ENCODE results near the gene FAM13A. TPM values are rescaled to one million over a fixed set of nuclear protein-coding genes. Genes with fewer than 3 reads are reported as not detected.

Gene FAM13A
- total RNA-seq, 1 donor from 2014 or later: 16.7 TPM

DNA sequence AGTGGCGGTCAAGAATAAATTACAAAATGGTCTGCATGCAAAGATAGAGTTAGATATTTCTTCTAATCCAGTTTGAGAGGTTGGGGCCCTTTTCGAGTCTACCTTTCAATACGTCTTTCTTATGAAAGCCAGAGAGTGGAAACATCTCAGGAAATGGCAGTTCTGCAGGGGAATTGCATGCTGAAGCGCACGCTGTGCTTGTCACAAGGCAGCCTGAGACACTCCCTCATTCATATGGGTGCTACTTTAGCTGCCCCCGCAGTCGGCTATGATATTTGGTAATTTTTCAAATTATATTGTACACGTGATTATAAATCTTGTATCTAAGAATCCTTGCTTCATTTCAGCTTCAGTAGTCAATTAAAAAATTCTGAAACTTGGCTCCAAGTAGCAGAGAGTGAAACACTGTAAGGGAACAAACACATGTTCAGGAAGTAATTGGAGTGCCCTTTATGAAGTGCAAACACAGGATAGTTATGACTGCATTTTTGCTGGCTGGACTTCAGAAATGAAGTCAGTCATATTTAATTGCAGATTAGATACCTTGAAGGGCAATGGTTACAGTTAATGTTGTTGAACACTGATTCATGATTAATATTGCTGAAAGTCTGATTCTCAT, 213.8 kb downstream of the FAM13A start:
- no peaks in the 10 kb centered on the region for H3K9me3 Mint-ChIP-seq (ENCODE audit: unreplicated experiment)
- H3K4me1 Mint-ChIP-seq (ENCODE audit: unreplicated experiment): peaks cover 37% of the 10 kb centered on the region
- H3K27me3 Mint-ChIP-seq (ENCODE audit: unreplicated experiment): peaks cover 1% of the 10 kb centered on the region
- no peak for DNase-seq (ENCODE audit: low spot score)
- no peak overlapping the region for H3K27ac Mint-ChIP-seq (ENCODE audit: unreplicated experiment)
- TF ChIP-seq, protein P1, sequence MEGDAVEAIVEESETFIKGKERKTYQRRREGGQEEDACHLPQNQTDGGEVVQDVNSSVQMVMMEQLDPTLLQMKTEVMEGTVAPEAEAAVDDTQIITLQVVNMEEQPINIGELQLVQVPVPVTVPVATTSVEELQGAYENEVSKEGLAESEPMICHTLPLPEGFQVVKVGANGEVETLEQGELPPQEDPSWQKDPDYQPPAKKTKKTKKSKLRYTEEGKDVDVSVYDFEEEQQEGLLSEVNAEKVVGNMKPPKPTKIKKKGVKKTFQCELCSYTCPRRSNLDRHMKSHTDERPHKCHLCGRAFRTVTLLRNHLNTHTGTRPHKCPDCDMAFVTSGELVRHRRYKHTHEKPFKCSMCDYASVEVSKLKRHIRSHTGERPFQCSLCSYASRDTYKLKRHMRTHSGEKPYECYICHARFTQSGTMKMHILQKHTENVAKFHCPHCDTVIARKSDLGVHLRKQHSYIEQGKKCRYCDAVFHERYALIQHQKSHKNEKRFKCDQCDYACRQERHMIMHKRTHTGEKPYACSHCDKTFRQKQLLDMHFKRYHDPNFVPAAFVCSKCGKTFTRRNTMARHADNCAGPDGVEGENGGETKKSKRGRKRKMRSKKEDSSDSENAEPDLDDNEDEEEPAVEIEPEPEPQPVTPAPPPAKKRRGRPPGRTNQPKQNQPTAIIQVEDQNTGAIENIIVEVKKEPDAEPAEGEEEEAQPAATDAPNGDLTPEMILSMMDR (IDR thresholded peaks at IDR 0.05; ENCODE audit: unreplicated experiment): no peak
- H3K36me3 Mint-ChIP-seq (ENCODE audit: low read depth, unreplicated experiment): peaks cover 4% of the 10 kb centered on the region
- H3K4me3 Mint-ChIP-seq (ENCODE audit: unreplicated experiment): no peak overlapping the region

DNA sequence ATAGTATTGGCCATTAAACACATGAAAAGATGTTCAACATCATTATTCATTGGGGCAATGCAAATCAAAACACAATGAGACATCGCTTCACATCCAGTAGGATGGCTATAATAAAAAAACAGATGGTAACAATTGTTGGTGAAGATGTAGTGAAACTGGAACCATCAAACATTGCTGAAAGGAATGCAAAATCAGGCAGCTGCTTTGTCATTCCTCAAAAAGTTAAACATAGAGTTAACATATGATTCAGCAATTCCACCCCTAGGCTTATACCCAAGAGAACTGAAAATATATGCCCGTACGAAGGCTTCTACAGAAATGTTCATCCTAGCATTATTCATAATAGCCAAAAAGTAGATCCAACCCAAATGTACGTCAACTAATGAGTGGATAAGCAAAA, 215.3 kb downstream of the FAM13A start:
- Mint-ChIP-seq H3K4me1 (ENCODE audit: unreplicated experiment) (peaks cover 35% of the 10 kb centered on the region), H3K4me3 (ENCODE audit: unreplicated experiment) (no peak overlapping the region), H3K36me3 (ENCODE audit: low read depth, unreplicated experiment) (no peaks in the 10 kb centered on the region), H3K27me3 (ENCODE audit: unreplicated experiment) (peaks cover 1% of the 10 kb centered on the region), H3K27ac (ENCODE audit: unreplicated experiment) (no peak overlapping the region), H3K9me3 (ENCODE audit: unreplicated experiment) (no peaks in the 10 kb centered on the region)
- no peak for DNase-seq (ENCODE audit: low spot score)
- TF ChIP-seq, protein P1 (IDR thresholded peaks at IDR 0.05; ENCODE audit: unreplicated experiment): no peak

DNA sequence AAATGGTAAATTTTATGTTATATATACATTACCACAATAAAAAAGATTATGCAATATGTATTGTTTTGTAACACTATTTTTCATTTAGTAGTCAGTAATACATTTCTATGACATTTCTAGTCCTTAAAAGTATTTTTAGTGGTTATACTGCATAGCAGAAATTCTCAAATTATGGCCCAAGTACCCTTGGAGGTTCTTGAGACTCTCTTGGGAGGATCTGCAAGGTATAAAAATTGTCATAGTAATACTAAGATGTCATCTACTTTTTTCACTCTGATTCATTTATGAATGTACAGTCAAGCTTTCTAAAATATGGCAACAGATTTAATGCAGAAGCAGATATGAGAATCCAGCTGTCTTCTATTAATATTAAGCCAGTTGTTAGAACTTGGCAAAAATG, 220.8 kb downstream of the FAM13A start:
- H3K9me3 Mint-ChIP-seq (ENCODE audit: unreplicated experiment): no peaks in the 10 kb centered on the region
- no peak overlapping the region for H3K4me3 Mint-ChIP-seq (ENCODE audit: unreplicated experiment)
- no peak for DNase-seq (ENCODE audit: low spot score)
- peaks cover 1% of the 10 kb centered on the region for H3K27me3 Mint-ChIP-seq (ENCODE audit: unreplicated experiment)
- no peak overlapping the region for H3K27ac Mint-ChIP-seq (ENCODE audit: unreplicated experiment)
- H3K4me1 Mint-ChIP-seq (ENCODE audit: unreplicated experiment): no peaks in the 10 kb centered on the region
- H3K36me3 Mint-ChIP-seq (ENCODE audit: low read depth, unreplicated experiment): no peaks in the 10 kb centered on the region
- TF ChIP-seq, protein P1 (IDR thresholded peaks at IDR 0.05; ENCODE audit: unreplicated experiment): no peak

DNA sequence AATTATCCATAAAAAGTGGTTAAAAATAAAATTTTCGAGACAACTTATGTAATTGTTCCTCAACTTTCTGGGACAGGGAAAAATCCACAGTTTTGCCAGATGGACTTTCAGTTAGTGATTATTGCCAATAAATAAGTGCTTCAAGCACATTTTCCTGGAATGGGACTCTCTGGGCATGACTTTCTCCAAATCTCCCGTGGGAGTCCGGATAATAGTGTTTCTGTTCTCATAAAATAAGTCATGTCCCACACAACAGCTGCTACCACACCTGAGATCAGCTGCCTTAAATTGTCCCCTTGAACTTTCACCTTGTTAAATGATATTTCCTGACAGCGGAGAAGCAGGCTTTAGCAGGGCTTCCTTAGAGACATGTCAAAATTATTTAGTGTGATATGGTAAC, 226.0 kb downstream of the FAM13A start:
- no peak for DNase-seq (ENCODE audit: low spot score)
- no peaks in the 10 kb centered on the region for H3K4me1 Mint-ChIP-seq (ENCODE audit: unreplicated experiment)
- TF ChIP-seq, protein P1 (IDR thresholded peaks at IDR 0.05; ENCODE audit: unreplicated experiment): no peak
- H3K27ac Mint-ChIP-seq (ENCODE audit: unreplicated experiment): no peak overlapping the region
- no peaks in the 10 kb centered on the region for H3K9me3 Mint-ChIP-seq (ENCODE audit: unreplicated experiment)
- H3K36me3 Mint-ChIP-seq (ENCODE audit: low read depth, unreplicated experiment): no peaks in the 10 kb centered on the region
- H3K27me3 Mint-ChIP-seq (ENCODE audit: unreplicated experiment): no peaks in the 10 kb centered on the region
- no peak overlapping the region for H3K4me3 Mint-ChIP-seq (ENCODE audit: unreplicated experiment)

DNA sequence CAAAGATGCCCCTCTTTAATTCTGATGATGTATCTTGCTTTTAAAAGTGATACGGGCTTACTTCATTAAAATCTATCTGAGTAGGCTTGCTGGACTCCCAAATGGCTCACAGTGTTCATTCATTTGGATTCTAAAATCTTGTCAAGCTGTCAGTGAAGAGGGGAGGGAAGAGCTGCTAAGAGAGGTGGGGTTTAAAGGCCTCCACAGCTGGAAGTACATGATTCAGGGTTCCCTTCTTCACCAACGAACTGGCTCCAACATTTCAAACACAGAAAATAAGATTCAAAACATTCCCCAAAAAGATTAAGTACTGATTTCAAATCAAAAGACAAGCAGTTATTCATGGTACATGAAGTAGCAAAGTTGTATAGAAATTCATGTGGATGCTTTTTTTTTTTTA, 226.4 kb downstream of the FAM13A start:
- Mint-ChIP-seq H3K27me3 (ENCODE audit: unreplicated experiment) (no peaks in the 10 kb centered on the region), H3K27ac (ENCODE audit: unreplicated experiment) (no peak overlapping the region), H3K4me1 (ENCODE audit: unreplicated experiment) (no peaks in the 10 kb centered on the region), H3K9me3 (ENCODE audit: unreplicated experiment) (no peaks in the 10 kb centered on the region), H3K4me3 (ENCODE audit: unreplicated experiment) (no peak overlapping the region), H3K36me3 (ENCODE audit: low read depth, unreplicated experiment) (no peaks in the 10 kb centered on the region)
- DNase-seq (ENCODE audit: low spot score): no peak
- TF ChIP-seq, protein P1 (IDR thresholded peaks at IDR 0.05; ENCODE audit: unreplicated experiment): no peak

All from endothelial cell (in vitro differentiated cells).